ENCODE data around the gene NUBPL.
A peak's percentile ranks its signal among the peaks of the same experiment; 100 is the strongest.
"Not testable (repeated sequence)": the region's sequence is repeated elsewhere in the genome, so short reads cannot be mapped to it uniquely, and the experiment has no call there.

NUBPL gene

GRCh38 chr14:31749275-31749674 is 188.1 kb downstream of the NUBPL start:
- no peak for DNase-seq

- not testable (repeated sequence) for DNase-seq
Observed at GRCh38 chr14:31751047-31751446, 189.8 kb downstream of the NUBPL start.

- no peak for DNase-seq
Observed at GRCh38 chr14:31752867-31753661, 191.9 kb downstream of the NUBPL start.

GRCh38 chr14:31758941-31759340 is 197.7 kb downstream of the NUBPL start:
- DNase-seq: no peak

GRCh38 chr14:31760277-31760676 is 199.1 kb downstream of the NUBPL start:
- no peak for DNase-seq

- DNase-seq: no peak
Observed at GRCh38 chr14:31761325-31761724, 200.1 kb downstream of the NUBPL start.

GRCh38 chr14:31763041-31763440 is 201.8 kb downstream of the NUBPL start:
- no peak for DNase-seq

- DNase-seq: no peak
Observed at GRCh38 chr14:31766315-31766892, 205.2 kb downstream of the NUBPL start.

GRCh38 chr14:31768355-31768754 is 207.2 kb downstream of the NUBPL start:
- DNase-seq: no peak

GRCh38 chr14:31770271-31770670 is 209.1 kb downstream of the NUBPL start:
- peak; percentile 4 for DNase-seq

- DNase-seq: no peak
Observed at GRCh38 chr14:31774567-31774966, 213.4 kb downstream of the NUBPL start.

- no peak for DNase-seq
Observed at GRCh38 chr14:31777312-31777711, 216.1 kb downstream of the NUBPL start.

- DNase-seq: no peak
Observed at GRCh38 chr14:31781578-31781977, 220.4 kb downstream of the NUBPL start.

GRCh38 chr14:31785574-31785973 is 224.4 kb downstream of the NUBPL start:
- no peak for DNase-seq

GRCh38 chr14:31787377-31787776 is 226.2 kb downstream of the NUBPL start:
- DNase-seq: no peak

- DNase-seq: no peak
Observed at GRCh38 chr14:31788340-31788739, 227.1 kb downstream of the NUBPL start.

- DNase-seq: no peak
Observed at GRCh38 chr14:31792726-31793125, 231.5 kb downstream of the NUBPL start.

GRCh38 chr14:31797946-31798345 is 236.7 kb downstream of the NUBPL start:
- DNase-seq: not testable (repeated sequence)

- DNase-seq: no peak
Observed at GRCh38 chr14:31802838-31803237, 241.6 kb downstream of the NUBPL start.

- DNase-seq: no peak
Observed at GRCh38 chr14:31806249-31806648, 245.0 kb downstream of the NUBPL start.

GRCh38 chr14:31811693-31812628 is 250.8 kb downstream of the NUBPL start:
- DNase-seq: not testable (repeated sequence)

GRCh38 chr14:31813724-31814490 is 252.7 kb downstream of the NUBPL start:
- not testable (repeated sequence) for DNase-seq

GRCh38 chr14:31819281-31819680 is 258.1 kb downstream of the NUBPL start:
- DNase-seq: no peak
